Measurements from ENCODE around the gene NAIF1. TPM values are rescaled to one million over a fixed set of nuclear protein-coding genes. Genes with fewer than 3 reads are reported as not detected.
A peak's percentile ranks its signal among the peaks of the same experiment; 100 is the strongest.

NAIF1 gene
- total RNA-seq, 4 donors from 2014 or later = 7.4 to 26.1 (median 11.8) TPM

- peaks cover 0 to 9% (median 0%) of the 10 kb centered on the region in 3 donors for H3K36me3 ChIP-seq
- peaks cover 6 to 47% (median 21%) of the 10 kb centered on the region in 4 donors for H3K4me1 ChIP-seq
- peak within 1 kb of the TSS; percentile 68 to 97 (median 94) for H3K4me3 ChIP-seq
- no peaks in the 10 kb centered on the region for H3K9me3 ChIP-seq
- no peaks in the 10 kb centered on the region for H3K27me3 ChIP-seq
- TF ChIP-seq POLR2A (IDR thresholded peaks at IDR 0.05) = peak; percentile 59 to 93
- no peak for TF ChIP-seq CTCF (IDR thresholded peaks at IDR 0.05)
- H3K27ac ChIP-seq = peak within 1 kb of the TSS; percentile 95 to 99 (median 98)
- DNase-seq = peak; percentile 100
Measured at GRCh38 chr9:128067645-128068385, 695 bp upstream of the NAIF1 start, which contains the start of gene SLC25A25. TSS of gene SLC25A25 (plus strand) at chr9:128068232. CDS start at chr9:128068320, 88 bp downstream.

GRCh38 chr9:128065907-128066712 lies 1.0 kb downstream of the NAIF1 start:
- H3K27ac ChIP-seq = peak overlapping the region in 3 of 4 donors; percentile 88 to 99 (median 97)
- H3K36me3 ChIP-seq = peaks cover 0 to 17% (median 0%) of the 10 kb centered on the region in 3 donors
- H3K4me1 ChIP-seq = peaks cover 6 to 43% (median 14%) of the 10 kb centered on the region in 4 donors
- TF ChIP-seq CTCF (IDR thresholded peaks at IDR 0.05) (no peak), POLR2A (IDR thresholded peaks at IDR 0.05) (no peak)
- no peaks in the 10 kb centered on the region for H3K27me3 ChIP-seq
- peak overlapping the region; percentile 44 to 97 (median 80) for H3K4me3 ChIP-seq
- H3K9me3 ChIP-seq = no peaks in the 10 kb centered on the region
- no peak for DNase-seq

- DNase-seq = no peak
- TF ChIP-seq POLR2A (IDR thresholded peaks at IDR 0.05) (no peak), CTCF (IDR thresholded peaks at IDR 0.05) (no peak)
- no peaks in the 10 kb centered on the region for H3K27me3 ChIP-seq
- H3K36me3 ChIP-seq = peaks cover 0 to 17% (median 0%) of the 10 kb centered on the region in 3 donors
- no peak overlapping the region for H3K4me3 ChIP-seq
- peaks cover 6 to 42% (median 12%) of the 10 kb centered on the region in 4 donors for H3K4me1 ChIP-seq
- no peak overlapping the region for H3K27ac ChIP-seq
- H3K9me3 ChIP-seq = no peaks in the 10 kb centered on the region
Measured at GRCh38 chr9:128062846-128063831, 4.0 kb downstream of the NAIF1 start.

GRCh38 chr9:128062279-128062678 lies 4.8 kb downstream of the NAIF1 start:
- H3K9me3 ChIP-seq = no peaks in the 10 kb centered on the region
- H3K4me3 ChIP-seq = no peak overlapping the region
- H3K4me1 ChIP-seq = peaks cover 6 to 51% (median 12%) of the 10 kb centered on the region in 4 donors
- H3K36me3 ChIP-seq = peaks cover 0 to 17% (median 0%) of the 10 kb centered on the region in 3 donors
- no peak overlapping the region for H3K27ac ChIP-seq
- no peaks in the 10 kb centered on the region for H3K27me3 ChIP-seq
- no peak for DNase-seq
- TF ChIP-seq POLR2A (IDR thresholded peaks at IDR 0.05) = no peak
- no peak for TF ChIP-seq CTCF (IDR thresholded peaks at IDR 0.05)
